ENCODE data around the gene RAB31. TPM values are rescaled to one million over a fixed set of nuclear protein-coding genes. Genes with fewer than 3 reads are reported as not detected.

RAB31 gene
- total RNA-seq, 2 donors from 2014 or later: 0.42 to 0.82 TPM

GRCh38 chr18:9788140-9788539 lies 80.0 kb downstream of the RAB31 start:
- DNase-seq (no peak), ATAC-seq (replicated peaks in 1 of 2) (no peak)
- H3K36me3 Mint-ChIP-seq (ENCODE audit: insufficient read depth in 2 of 2): peaks cover 0 to 4% of the 10 kb centered on the region in 2 donors
- H3K4me3 Mint-ChIP-seq: no peak overlapping the region
- H3K27ac Mint-ChIP-seq: no peak overlapping the region
- no peaks in the 10 kb centered on the region for H3K27me3 Mint-ChIP-seq (ENCODE audit: low read depth)
- H3K4me1 Mint-ChIP-seq (ENCODE audit: low read depth): no peaks in the 10 kb centered on the region
- no peaks in the 10 kb centered on the region for H3K9me3 Mint-ChIP-seq

DNA sequence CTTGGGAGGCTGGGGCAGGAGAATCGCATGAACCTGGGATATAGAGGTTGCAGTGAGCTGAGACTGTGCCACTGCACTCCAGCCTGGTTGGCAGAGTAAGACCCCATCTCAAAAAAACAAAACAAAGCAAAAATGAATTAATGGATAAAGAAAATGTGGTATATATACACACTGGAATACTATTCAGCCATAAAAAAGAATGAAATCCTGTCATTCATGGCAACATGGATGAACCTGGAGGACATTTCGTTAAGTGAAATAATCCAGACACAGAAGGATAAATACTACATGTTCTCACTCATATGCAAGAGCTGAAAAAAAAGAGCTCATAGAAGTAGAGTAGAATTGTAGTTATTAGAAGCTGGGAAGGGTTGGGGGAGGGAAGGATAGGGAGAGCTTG lies 80.8 kb downstream of the RAB31 start:
- Mint-ChIP-seq H3K9me3 (no peaks in the 10 kb centered on the region), H3K4me1 (ENCODE audit: low read depth) (no peaks in the 10 kb centered on the region), H3K4me3 (no peak overlapping the region), H3K27ac (no peak overlapping the region), H3K36me3 (ENCODE audit: insufficient read depth in 2 of 2) (peaks cover 0 to 4% of the 10 kb centered on the region in 2 donors), H3K27me3 (ENCODE audit: low read depth) (no peaks in the 10 kb centered on the region)
- no peak for ATAC-seq (replicated peaks in 1 of 2)
- no peak for DNase-seq

GRCh38 chr18:9790261-9790660 lies 82.2 kb downstream of the RAB31 start:
- H3K36me3 Mint-ChIP-seq (ENCODE audit: insufficient read depth in 2 of 2): peaks cover 0 to 4% of the 10 kb centered on the region in 2 donors
- H3K9me3 Mint-ChIP-seq: peaks cover 0 to 1% of the 10 kb centered on the region in 2 donors
- no peak overlapping the region for H3K4me3 Mint-ChIP-seq
- no peak overlapping the region for H3K27ac Mint-ChIP-seq
- no peak for ATAC-seq (replicated peaks in 1 of 2)
- H3K27me3 Mint-ChIP-seq (ENCODE audit: low read depth): no peaks in the 10 kb centered on the region
- no peak for DNase-seq
- H3K4me1 Mint-ChIP-seq (ENCODE audit: low read depth): no peaks in the 10 kb centered on the region

GRCh38 chr18:9791991-9792390 lies 83.9 kb downstream of the RAB31 start:
- no peak for DNase-seq
- H3K4me1 Mint-ChIP-seq (ENCODE audit: low read depth): no peaks in the 10 kb centered on the region

DNA sequence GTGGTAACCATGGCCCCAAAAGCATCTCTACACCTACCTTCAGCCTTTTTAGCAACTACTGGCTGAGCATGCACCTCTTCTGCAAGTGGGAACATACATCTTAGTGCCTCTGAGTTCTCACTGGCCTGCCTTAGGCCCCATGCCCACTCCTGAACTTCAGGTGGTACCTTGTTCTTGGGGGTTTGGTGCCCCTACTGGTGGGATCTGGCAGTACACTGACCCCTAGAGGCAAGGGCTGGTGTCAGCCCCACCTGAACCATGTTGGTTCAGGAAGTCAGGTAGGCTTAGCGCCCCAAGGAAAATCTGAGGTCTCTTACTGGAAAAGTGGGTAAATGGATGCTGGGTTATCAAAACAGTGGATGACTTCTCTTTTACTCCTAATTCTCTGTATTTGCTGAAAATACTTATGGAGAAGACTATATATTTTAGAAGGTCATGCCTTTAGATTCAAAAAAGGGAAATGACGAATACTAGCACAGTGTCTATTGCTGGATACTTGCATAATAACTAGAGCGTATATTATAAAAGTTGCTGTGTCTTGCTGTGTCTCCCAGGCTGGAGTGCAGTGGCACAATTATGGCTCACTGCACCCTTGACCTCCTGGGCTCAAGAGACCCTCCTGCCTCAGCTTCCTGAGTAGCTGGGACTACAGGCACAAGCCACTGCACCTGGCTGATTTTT lies 84.6 kb downstream of the RAB31 start:
- peaks cover 8% of the 10 kb centered on the region for H3K27me3 Mint-ChIP-seq (ENCODE audit: low read depth)
- DNase-seq: peak; percentile 48 to 52
- no peak overlapping the region for H3K27ac Mint-ChIP-seq
- no peak overlapping the region for H3K4me3 Mint-ChIP-seq
- peak; percentile 51 to 54 for ATAC-seq (replicated peaks in 1 of 2)
- H3K36me3 Mint-ChIP-seq (ENCODE audit: insufficient read depth in 2 of 2): peaks cover 0 to 4% of the 10 kb centered on the region in 2 donors
- no peaks in the 10 kb centered on the region for H3K4me1 Mint-ChIP-seq (ENCODE audit: low read depth)
- peaks cover 0 to 1% of the 10 kb centered on the region in 2 donors for H3K9me3 Mint-ChIP-seq

More at GRCh38 chr18:9791991-9792390, 83.9 kb downstream of the RAB31 start:
- no peak for ATAC-seq (replicated peaks in 1 of 2)
- H3K27ac Mint-ChIP-seq: no peak overlapping the region
- peaks cover 6% of the 10 kb centered on the region for H3K27me3 Mint-ChIP-seq (ENCODE audit: low read depth)
- no peak overlapping the region for H3K4me3 Mint-ChIP-seq
- H3K9me3 Mint-ChIP-seq: peaks cover 0 to 1% of the 10 kb centered on the region in 2 donors
- peaks cover 0 to 4% of the 10 kb centered on the region in 2 donors for H3K36me3 Mint-ChIP-seq (ENCODE audit: insufficient read depth in 2 of 2)

- H3K27ac Mint-ChIP-seq: no peak overlapping the region
- ATAC-seq (replicated peaks in 1 of 2): no peak
- H3K9me3 Mint-ChIP-seq: peaks cover 0 to 1% of the 10 kb centered on the region in 2 donors
Observed at GRCh38 chr18:9796011-9796410, 87.9 kb downstream of the RAB31 start.

GRCh38 chr18:9796935-9797549 lies 88.9 kb downstream of the RAB31 start:
- Mint-ChIP-seq H3K27me3 (ENCODE audit: low read depth) (peaks cover 22% of the 10 kb centered on the region), H3K4me1 (ENCODE audit: low read depth) (no peaks in the 10 kb centered on the region), H3K27ac (no peak overlapping the region), H3K36me3 (ENCODE audit: insufficient read depth in 2 of 2) (no peaks in the 10 kb centered on the region), H3K9me3 (peaks cover 0 to 1% of the 10 kb centered on the region in 2 donors), H3K4me3 (no peak overlapping the region)
- DNase-seq (no peak), ATAC-seq (replicated peaks in 1 of 2) (no peak)

More at GRCh38 chr18:9796011-9796410, 87.9 kb downstream of the RAB31 start:
- Mint-ChIP-seq H3K4me1 (ENCODE audit: low read depth) (no peaks in the 10 kb centered on the region), H3K4me3 (no peak overlapping the region), H3K27me3 (ENCODE audit: low read depth) (peaks cover 20% of the 10 kb centered on the region), H3K36me3 (ENCODE audit: insufficient read depth in 2 of 2) (no peaks in the 10 kb centered on the region)
- DNase-seq: no peak

DNA sequence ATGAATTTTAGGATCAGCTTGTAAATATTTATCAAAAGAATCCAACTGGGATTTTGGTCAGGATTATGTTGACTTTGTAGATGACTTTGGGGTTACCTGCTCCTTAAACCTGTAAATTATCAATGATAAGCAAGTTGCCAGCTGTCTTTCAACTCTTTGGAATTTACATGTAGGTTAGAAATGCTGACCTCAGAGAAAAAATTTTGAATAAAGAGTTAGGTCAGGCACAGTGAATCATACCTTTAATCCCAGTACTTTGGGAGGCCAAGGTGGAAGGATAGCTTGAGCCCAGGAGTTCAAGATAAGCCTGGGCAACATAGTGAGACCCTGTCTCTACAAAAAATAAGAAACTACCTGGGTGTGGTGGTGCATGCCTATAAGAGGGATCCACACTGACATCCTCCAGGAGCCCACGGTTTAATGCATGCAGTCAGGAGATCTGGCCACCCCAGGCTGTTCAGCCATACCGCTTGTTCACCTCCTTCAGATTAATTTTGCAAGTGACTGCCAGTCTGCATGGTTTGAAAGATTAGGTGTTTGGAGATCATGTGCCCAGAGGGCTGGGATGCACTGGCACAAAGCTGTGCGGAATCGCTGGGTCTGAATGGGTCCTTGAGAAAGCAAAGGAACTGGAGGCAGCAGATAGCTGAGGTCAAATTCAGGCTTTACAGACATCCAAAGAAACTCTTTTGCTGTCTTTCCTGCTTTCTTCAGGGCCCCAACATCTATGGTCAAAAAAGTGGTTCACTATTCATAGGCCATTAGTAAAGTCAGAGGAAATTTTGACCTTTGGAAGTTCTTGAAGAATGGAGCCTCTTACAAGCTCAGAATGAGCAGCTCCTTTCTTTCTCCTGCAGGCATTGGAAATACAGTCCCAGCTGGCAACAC lies 94.3 kb downstream of the RAB31 start:
- no peak overlapping the region for H3K27ac Mint-ChIP-seq
- no peaks in the 10 kb centered on the region for H3K4me1 Mint-ChIP-seq (ENCODE audit: low read depth)
- no peak for DNase-seq
- H3K9me3 Mint-ChIP-seq: no peaks in the 10 kb centered on the region
- peaks cover 27% of the 10 kb centered on the region for H3K27me3 Mint-ChIP-seq (ENCODE audit: low read depth)
- H3K4me3 Mint-ChIP-seq: no peak overlapping the region
- H3K36me3 Mint-ChIP-seq (ENCODE audit: insufficient read depth in 2 of 2): no peaks in the 10 kb centered on the region
- ATAC-seq (replicated peaks in 1 of 2): no peak

- no peak overlapping the region for H3K4me3 Mint-ChIP-seq
- H3K27ac Mint-ChIP-seq: peak overlapping the region; percentile 63
- ATAC-seq (replicated peaks in 1 of 2): no peak
- H3K27me3 Mint-ChIP-seq (ENCODE audit: low read depth): peaks cover 21% of the 10 kb centered on the region
- no peaks in the 10 kb centered on the region for H3K4me1 Mint-ChIP-seq (ENCODE audit: low read depth)
- H3K9me3 Mint-ChIP-seq: no peaks in the 10 kb centered on the region
- DNase-seq: no peak
- H3K36me3 Mint-ChIP-seq (ENCODE audit: insufficient read depth in 2 of 2): no peaks in the 10 kb centered on the region
Observed at GRCh38 chr18:9803063-9803697, 95.1 kb downstream of the RAB31 start.

DNA sequence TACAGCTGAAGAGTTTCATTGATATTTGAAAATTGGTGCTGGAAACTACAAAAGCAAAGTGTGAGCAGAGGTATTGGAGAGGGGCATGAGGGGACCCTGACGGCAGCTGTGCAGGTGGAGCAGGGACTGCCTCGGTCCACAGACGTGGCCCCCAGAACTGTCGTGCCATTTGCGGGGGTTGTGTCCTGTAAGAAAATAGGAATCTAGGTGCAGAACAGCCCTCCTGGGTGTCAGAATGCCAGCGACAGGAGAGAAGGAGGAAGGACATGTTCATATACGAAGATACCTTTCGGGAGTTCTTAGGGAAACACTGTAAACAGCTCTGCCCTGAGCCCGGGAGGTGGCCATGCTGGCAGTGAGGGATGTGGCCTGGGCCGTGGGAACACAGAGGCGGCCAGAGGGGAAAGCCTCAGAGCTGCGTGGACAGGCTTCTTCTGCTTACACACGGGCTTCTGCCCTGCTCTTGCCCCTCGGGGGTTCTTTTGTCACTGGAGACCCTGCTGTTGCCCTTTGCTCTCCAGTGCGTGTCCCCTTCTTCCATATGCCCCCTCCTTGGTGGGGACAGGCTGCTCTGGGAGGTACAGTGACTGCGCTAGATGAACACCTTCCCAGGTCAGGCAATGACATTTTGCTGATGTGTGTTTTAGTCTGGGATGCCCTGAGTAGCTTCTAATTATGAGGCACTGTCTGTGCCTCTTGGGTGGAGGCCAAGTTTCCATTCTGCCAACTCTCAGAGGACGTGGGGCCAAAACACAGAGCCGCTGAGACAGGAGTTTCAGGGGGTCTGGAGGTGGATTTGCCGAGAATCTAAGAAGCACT lies 95.8 kb downstream of the RAB31 start:
- no peaks in the 10 kb centered on the region for H3K9me3 Mint-ChIP-seq
- peaks cover 20% of the 10 kb centered on the region for H3K27me3 Mint-ChIP-seq (ENCODE audit: low read depth)
- H3K4me3 Mint-ChIP-seq: no peak overlapping the region
- no peaks in the 10 kb centered on the region for H3K36me3 Mint-ChIP-seq (ENCODE audit: insufficient read depth in 2 of 2)
- no peaks in the 10 kb centered on the region for H3K4me1 Mint-ChIP-seq (ENCODE audit: low read depth)
- no peak overlapping the region for H3K27ac Mint-ChIP-seq
- DNase-seq (no peak), ATAC-seq (replicated peaks in 1 of 2) (no peak)

- ATAC-seq (replicated peaks in 1 of 2) (no peak), DNase-seq (no peak)
- no peak overlapping the region for H3K27ac Mint-ChIP-seq
- H3K9me3 Mint-ChIP-seq: no peaks in the 10 kb centered on the region
- H3K4me3 Mint-ChIP-seq: no peak overlapping the region
- peaks cover 20% of the 10 kb centered on the region for H3K27me3 Mint-ChIP-seq (ENCODE audit: low read depth)
- H3K36me3 Mint-ChIP-seq (ENCODE audit: insufficient read depth in 2 of 2): no peaks in the 10 kb centered on the region
- no peaks in the 10 kb centered on the region for H3K4me1 Mint-ChIP-seq (ENCODE audit: low read depth)
Observed at GRCh38 chr18:9804517-9805104, 96.5 kb downstream of the RAB31 start.

DNA sequence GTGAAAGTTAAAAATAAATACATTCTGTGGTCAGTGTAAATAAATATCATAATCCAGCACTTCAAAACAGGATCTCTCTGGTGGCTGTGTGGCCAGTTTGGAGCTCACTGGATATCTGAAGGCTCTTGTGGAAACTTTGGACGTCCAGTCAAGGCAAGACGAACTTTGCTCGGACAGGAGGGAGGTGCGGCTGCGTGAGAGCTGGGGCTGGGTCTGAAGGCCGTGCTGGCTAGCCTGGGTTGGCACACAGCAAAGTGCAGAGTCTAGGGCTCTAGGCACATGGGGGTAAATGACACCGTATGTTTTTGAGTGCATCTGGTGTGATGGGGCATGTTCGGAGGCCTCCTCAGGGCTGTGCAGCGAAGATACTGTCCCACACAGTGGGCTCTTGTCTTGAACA lies 98.8 kb downstream of the RAB31 start:
- H3K27ac Mint-ChIP-seq: no peak overlapping the region
- ATAC-seq (replicated peaks in 1 of 2) (no peak), DNase-seq (no peak)
- H3K4me3 Mint-ChIP-seq: no peak overlapping the region
- H3K36me3 Mint-ChIP-seq (ENCODE audit: insufficient read depth in 2 of 2): no peaks in the 10 kb centered on the region
- H3K4me1 Mint-ChIP-seq (ENCODE audit: low read depth): no peaks in the 10 kb centered on the region
- no peaks in the 10 kb centered on the region for H3K9me3 Mint-ChIP-seq
- peaks cover 11% of the 10 kb centered on the region for H3K27me3 Mint-ChIP-seq (ENCODE audit: low read depth)
